MM.1S (cell line): ENCODE data around the gene ZNF445.

Source experiments
- CTCF ChIP-seq: fragments of 300-600 bp; sonication (generic); IDR thresholded peaks from 2 replicates; pipeline ENCODE4 v1.5.1; 2016; ENCODE audit warnings: antibody characterized with exemption, low read length, mixed read lengths
- EZH2 ChIP-seq: fragments of 300-600 bp; sonication (generic); optimal IDR thresholded peaks from 2 replicates; pipeline ENCODE3; 2017; ENCODE audit warnings: low read depth, mild to moderate bottlenecking, antibody characterized with exemption, low read length, mixed read lengths
- EZH2phosphoT487 ChIP-seq: fragments of 300-600 bp; sonication (generic); IDR thresholded peaks from 2 replicates; pipeline ENCODE4 v1.6.1; 2018; ENCODE audit warnings: antibody characterized with exemption, low read length

GRCh38 chr3:44427683-44428082, 49.8 kb downstream of the ZNF445 start:
- TF ChIP-seq EZH2 (no peak), CTCF (no peak), EZH2phosphoT487 (no peak)
